PC-3 (cell line): Measurements from ENCODE around the gene MAML3. TPM values are rescaled to one million over a fixed set of nuclear protein-coding genes. Genes with fewer than 3 reads are reported as not detected.

Source experiments
- ATAC-seq: fragments of 200-7000 bp; cut with Tn5 transposase; 2 replicates; pipeline ENCODE4 v1.9.1; 2020; ENCODE audit warnings: mild to moderate bottlenecking, moderate library complexity
- BruUV-seq: library from RNA; stranded (reverse); fragments of 400-500 nt; replicated peaks from 2 replicates; lab custom pipeline; 2021; lab: Mats Ljungman, UMichigan
- CTCF ChIA-PET: fragments of 300-600 bp; sonication (Branson Sonifier 250); formaldehyde crosslinking; loops from one replicate; lab custom pipeline; 2022; ENCODE audit warnings: antibody characterized with exemption; lab: Charles Lee
- POLR2A ChIA-PET: fragments of 300-600 bp; sonication (Branson Sonifier 250); formaldehyde crosslinking; loops from one replicate; lab custom pipeline; 2022; ENCODE audit warnings: antibody characterized with exemption; ENCODE audit not compliant: unreplicated experiment; lab: Charles Lee
- DNase-seq: peaks from one replicate; pipeline ENCODE4 v3.0.0-alpha.2; 2015
- H2AFZ ChIP-seq: fragments of 300-600 bp; sonication (generic); 2 replicates; pipeline ENCODE4 v1.6.0; 2016; ENCODE audit warnings: antibody characterized with exemption, low read length
- H3F3A ChIP-seq: fragments of 300-600 bp; sonication (generic); one replicate; pipeline ENCODE4 v1.6.0; 2017; ENCODE audit warnings: antibody characterized with exemption, low read length, control low read depth, mild to moderate bottlenecking; ENCODE audit not compliant: unreplicated experiment
- H3K27ac ChIP-seq: fragments of 300-600 bp; sonication (generic); 2 replicates; pipeline ENCODE4 v1.5.1; 2016; ENCODE audit warnings: mild to moderate bottlenecking, low read length
- H3K27me3 ChIP-seq: fragments of 300-600 bp; sonication (generic); 2 replicates; pipeline ENCODE4 v1.6.1; 2016; ENCODE audit warnings: low read length, mixed read lengths
- H3K36me3 ChIP-seq: fragments of 300-600 bp; sonication (generic); 2 replicates; pipeline ENCODE4 v1.6.1; 2016; ENCODE audit warnings: low read depth, mixed run types, low read length, mixed read lengths
- H3K4me1 ChIP-seq: fragments of 300-600 bp; sonication (generic); 2 replicates; pipeline ENCODE4 v1.5.1; 2016; ENCODE audit warnings: low read length; ENCODE audit not compliant: insufficient read depth
- H3K4me2 ChIP-seq: fragments of 300-600 bp; sonication (generic); 2 replicates; pipeline ENCODE4 v1.6.0; 2016; ENCODE audit warnings: low read length
- H3K4me3 ChIP-seq: fragments of 300-600 bp; sonication (generic); 2 replicates; pipeline ENCODE4 v1.5.1; 2016; ENCODE audit warnings: mild to moderate bottlenecking, low read length, mixed read lengths
- H3K79me2 ChIP-seq: fragments of 300-600 bp; sonication (generic); 2 replicates; pipeline ENCODE4 v1.6.1; 2017; ENCODE audit warnings: low read length, mixed read lengths
- H3K9ac ChIP-seq: fragments of 300-600 bp; sonication (generic); 2 replicates; pipeline ENCODE4 v1.6.0; 2016; ENCODE audit warnings: mild to moderate bottlenecking, low read length
- H3K9me2 ChIP-seq: fragments of 300-600 bp; sonication (generic); replicated peaks from 2 replicates; pipeline ENCODE4 v1.6.1; 2016; ENCODE audit warnings: mixed run types, low read length, mixed read lengths
- H3K9me3 ChIP-seq: fragments of 300-600 bp; sonication (generic); 2 replicates; pipeline ENCODE4 v1.6.1; 2016; ENCODE audit warnings: low read length, mixed read lengths
- H4K20me1 ChIP-seq: fragments of 300-600 bp; sonication (generic); 2 replicates; pipeline ENCODE4 v1.6.1; 2016; ENCODE audit warnings: low read length, mixed read lengths
- CTCF ChIP-seq: fragments of 300-600 bp; sonication (generic); conservative IDR thresholded peaks from 2 replicates; pipeline ENCODE4 v1.5.1; 2017; ENCODE audit warnings: antibody characterized with exemption, low read depth, mild to moderate bottlenecking, low read length
- EZH2 ChIP-seq: fragments of 300-600 bp; sonication (generic); IDR thresholded peaks from one replicate; pipeline ENCODE4 v1.6.1; 2017; ENCODE audit warnings: antibody characterized with exemption, mild to moderate bottlenecking, low read length; ENCODE audit not compliant: unreplicated experiment
- EZH2phosphoT487 ChIP-seq: fragments of 300-600 bp; sonication (generic); IDR thresholded peaks from 2 replicates; pipeline ENCODE4 v1.6.1; 2018; ENCODE audit warnings: mild to moderate bottlenecking, antibody characterized with exemption, low read length, borderline replicate concordance
- intact Hi-C: fragments of 100-400 bp; cut with micrococcal nuclease; formaldehyde crosslinking; loops from 2 replicates; pipeline ENCODE4 v1.9.0; 2023
- total RNA-seq: library from RNA; depleted of rRNA; stranded (reverse); fragments of >200 nt; gene quantifications from 2 replicates; pipeline ENCODE4 v1.2.3, GENCODE V29; 2014

The MAML3 gene
- total RNA-seq, 1 experiment from 2014 or later, result 4.3 TPM

GRCh38 chr4:139692309-139693012 lies 461.5 kb downstream of the MAML3 start:
- Histone ChIP-seq H3K9me2 (no peaks in the 10 kb centered on the region), H3K27ac (no peak overlapping the region), H3K4me2 (no peak overlapping the region), H3F3A (no peaks in the 10 kb centered on the region), H2AFZ (no peak overlapping the region), H3K79me2 (no peaks in the 10 kb centered on the region), H3K36me3 (peaks cover 6% of the 10 kb centered on the region), H4K20me1 (no peaks in the 10 kb centered on the region), H3K9ac (no peak overlapping the region), H3K9me3 (no peaks in the 10 kb centered on the region), H3K4me1 (no peaks in the 10 kb centered on the region), H3K27me3 (no peaks in the 10 kb centered on the region), H3K4me3 (no peak overlapping the region)
- DNase-seq (no peak), ATAC-seq (no peak)
- CTCF ChIA-PET, result no interaction called here
- TF ChIP-seq EZH2 (no peak), CTCF (no peak), EZH2phosphoT487 (no peak)
- no TSS peak for BruUV-seq
- intact Hi-C loops, result no loop called here
- POLR2A ChIA-PET, result no interaction called here

GRCh38 chr4:139690419-139690818 lies 463.6 kb downstream of the MAML3 start:
- Histone ChIP-seq H3K9me3 (no peaks in the 10 kb centered on the region), H3K27ac (no peak overlapping the region), H3K4me1 (no peaks in the 10 kb centered on the region), H3K9me2 (no peaks in the 10 kb centered on the region), H3K27me3 (no peaks in the 10 kb centered on the region), H4K20me1 (no peaks in the 10 kb centered on the region), H3K4me2 (no peak overlapping the region), H3K4me3 (no peak overlapping the region), H3F3A (no peaks in the 10 kb centered on the region), H3K79me2 (no peaks in the 10 kb centered on the region), H3K9ac (no peak overlapping the region), H2AFZ (no peak overlapping the region), H3K36me3 (no peaks in the 10 kb centered on the region)
- ATAC-seq (no peak), DNase-seq (no peak)
- intact Hi-C loops, result no loop called here
- no TSS peak for BruUV-seq
- CTCF ChIA-PET, result no interaction called here
- no peak for TF ChIP-seq EZH2phosphoT487
- TF ChIP-seq EZH2, result no peak
- no peak for TF ChIP-seq CTCF
- POLR2A ChIA-PET, result no interaction called here

- CTCF ChIA-PET, result no interaction called here
- TF ChIP-seq EZH2 (no peak), CTCF (no peak), EZH2phosphoT487 (no peak)
- Histone ChIP-seq H3K27ac (no peak overlapping the region), H3K4me3 (no peak overlapping the region), H3K9me3 (no peaks in the 10 kb centered on the region), H3K79me2 (no peaks in the 10 kb centered on the region), H3K36me3 (no peaks in the 10 kb centered on the region; the same call in 1 of the 2 replicates), H3K27me3 (no peaks in the 10 kb centered on the region), H2AFZ (no peak overlapping the region), H3F3A (no peaks in the 10 kb centered on the region), H3K4me2 (no peak overlapping the region), H3K9me2 (no peaks in the 10 kb centered on the region), H4K20me1 (no peaks in the 10 kb centered on the region), H3K4me1 (no peaks in the 10 kb centered on the region), H3K9ac (no peak overlapping the region)
- POLR2A ChIA-PET, result interaction anchor here (0.6 kb wide), 1 partner anchor 23 kb away, joined by 3 read pairs; no protein-coding TSS in a partner anchor
- BruUV-seq, result no TSS peak
- ATAC-seq (no peak), DNase-seq (no peak)
- intact Hi-C loops, result no loop called here
These were observed 464.8 kb downstream of the MAML3 start for GRCh38 chr4:139689093-139689722.
